Measurements from ENCODE around the gene CRIM1. TPM values are rescaled to one million over a fixed set of nuclear protein-coding genes. Genes with fewer than 3 reads are reported as not detected.

CRIM1 gene
- total RNA-seq, 2 experiments from 2014 or later: 1.8 to 2.3 TPM

- no peak for DNase-seq
- no peaks in the 10 kb centered on the region for H3K36me3 Mint-ChIP-seq (ENCODE audit: low read depth)
- CTCF ChIA-PET: interaction anchor here (0.6 to 0.8 kb wide), 2 partner anchors 80 to 569 kb away, joined by 3 read pairs; no protein-coding TSS in a partner anchor
- POLR2A ChIA-PET: no interaction called here
- H3K4me3 Mint-ChIP-seq: no peak overlapping the region
- no peak overlapping the region for H3K27ac Mint-ChIP-seq
- H3K9me3 Mint-ChIP-seq: peaks cover 2% of the 10 kb centered on the region
- peaks cover 12% of the 10 kb centered on the region for H3K27me3 Mint-ChIP-seq
- peaks cover 15% of the 10 kb centered on the region for H3K4me1 Mint-ChIP-seq
Measured at GRCh38 chr2:36369163-36369562, 13.6 kb downstream of the CRIM1 start.

DNA sequence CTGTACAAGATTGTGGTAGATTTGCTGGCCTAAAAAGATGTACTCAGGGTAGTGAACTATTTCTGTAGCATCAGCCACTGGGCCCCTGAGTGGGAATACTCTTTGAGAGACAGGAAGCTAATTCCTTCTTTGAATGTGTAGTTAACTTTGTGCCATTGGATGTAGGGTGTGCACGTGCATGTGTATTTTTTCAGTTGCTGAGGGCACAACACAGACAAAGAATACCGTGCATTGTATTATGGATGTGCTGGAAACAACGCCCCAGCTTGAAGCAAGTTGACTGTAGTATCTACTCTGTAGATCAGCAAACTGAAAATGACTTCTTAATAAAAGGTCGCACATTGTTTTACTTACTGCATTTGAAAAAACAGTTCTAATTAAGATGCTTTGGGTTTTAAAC lies 14.1 kb downstream of the CRIM1 start:
- Mint-ChIP-seq H3K36me3 (ENCODE audit: low read depth) (no peaks in the 10 kb centered on the region), H3K4me1 (peaks cover 15% of the 10 kb centered on the region), H3K27ac (no peak overlapping the region), H3K4me3 (no peak overlapping the region), H3K27me3 (peaks cover 12% of the 10 kb centered on the region), H3K9me3 (peaks cover 2% of the 10 kb centered on the region)
- DNase-seq: no peak
- ChIA-PET CTCF (no interaction called here), POLR2A (no interaction called here)

- CTCF ChIA-PET: no interaction called here
Measured at GRCh38 chr2:36370281-36370680, 14.7 kb downstream of the CRIM1 start.

GRCh38 chr2:36371070-36371874 lies 15.7 kb downstream of the CRIM1 start:
- no peak for DNase-seq
- Mint-ChIP-seq H3K27ac (no peak overlapping the region), H3K4me3 (no peak overlapping the region), H3K27me3 (peaks cover 12% of the 10 kb centered on the region), H3K4me1 (peaks cover 15% of the 10 kb centered on the region), H3K9me3 (peaks cover 2% of the 10 kb centered on the region), H3K36me3 (ENCODE audit: low read depth) (no peaks in the 10 kb centered on the region)
- ChIA-PET POLR2A (no interaction called here), CTCF (no interaction called here)

More at GRCh38 chr2:36370281-36370680, 14.7 kb downstream of the CRIM1 start:
- H3K36me3 Mint-ChIP-seq (ENCODE audit: low read depth): no peaks in the 10 kb centered on the region
- H3K27ac Mint-ChIP-seq: no peak overlapping the region
- POLR2A ChIA-PET: no interaction called here
- H3K4me1 Mint-ChIP-seq: peaks cover 15% of the 10 kb centered on the region
- peaks cover 12% of the 10 kb centered on the region for H3K27me3 Mint-ChIP-seq
- no peak for DNase-seq
- no peak overlapping the region for H3K4me3 Mint-ChIP-seq
- peaks cover 2% of the 10 kb centered on the region for H3K9me3 Mint-ChIP-seq

DNA sequence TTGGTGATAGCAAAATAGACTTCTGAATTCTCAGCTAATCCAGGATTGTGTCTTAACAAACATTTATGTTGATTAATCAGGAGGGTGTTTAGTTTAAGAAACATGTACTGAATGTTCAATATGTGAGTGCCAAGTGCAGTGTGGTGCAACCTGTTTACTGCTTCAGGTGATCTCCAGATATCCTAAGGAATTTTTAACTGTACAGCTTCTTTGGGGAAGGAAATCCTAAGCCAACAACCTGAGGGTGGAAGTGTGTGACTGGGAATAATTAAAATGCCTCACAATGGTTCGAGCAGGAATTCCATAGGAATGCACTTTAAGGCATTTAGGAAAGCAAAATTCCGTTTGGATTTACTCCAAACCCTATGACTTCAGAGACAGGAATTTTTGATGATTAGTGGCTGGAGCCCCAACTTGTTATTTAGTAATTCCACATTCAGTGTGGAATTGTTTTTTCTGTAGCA lies 16.4 kb downstream of the CRIM1 start:
- H3K9me3 Mint-ChIP-seq: peaks cover 2% of the 10 kb centered on the region
- H3K4me3 Mint-ChIP-seq: no peak overlapping the region
- DNase-seq: no peak
- no peaks in the 10 kb centered on the region for H3K36me3 Mint-ChIP-seq (ENCODE audit: low read depth)
- H3K27ac Mint-ChIP-seq: no peak overlapping the region
- peaks cover 7% of the 10 kb centered on the region for H3K27me3 Mint-ChIP-seq
- peaks cover 15% of the 10 kb centered on the region for H3K4me1 Mint-ChIP-seq
- CTCF ChIA-PET: no interaction called here
- POLR2A ChIA-PET: no interaction called here

- no peaks in the 10 kb centered on the region for H3K36me3 Mint-ChIP-seq (ENCODE audit: low read depth)
- H3K27ac Mint-ChIP-seq: peak overlapping the region; percentile 31
- peaks cover 2% of the 10 kb centered on the region for H3K27me3 Mint-ChIP-seq
- peaks cover 2% of the 10 kb centered on the region for H3K9me3 Mint-ChIP-seq
- H3K4me3 Mint-ChIP-seq: no peak overlapping the region
- peaks cover 15% of the 10 kb centered on the region for H3K4me1 Mint-ChIP-seq
- no peak for DNase-seq
- CTCF ChIA-PET: no interaction called here
- POLR2A ChIA-PET: no interaction called here
Measured at GRCh38 chr2:36373149-36373926, 17.8 kb downstream of the CRIM1 start.

DNA sequence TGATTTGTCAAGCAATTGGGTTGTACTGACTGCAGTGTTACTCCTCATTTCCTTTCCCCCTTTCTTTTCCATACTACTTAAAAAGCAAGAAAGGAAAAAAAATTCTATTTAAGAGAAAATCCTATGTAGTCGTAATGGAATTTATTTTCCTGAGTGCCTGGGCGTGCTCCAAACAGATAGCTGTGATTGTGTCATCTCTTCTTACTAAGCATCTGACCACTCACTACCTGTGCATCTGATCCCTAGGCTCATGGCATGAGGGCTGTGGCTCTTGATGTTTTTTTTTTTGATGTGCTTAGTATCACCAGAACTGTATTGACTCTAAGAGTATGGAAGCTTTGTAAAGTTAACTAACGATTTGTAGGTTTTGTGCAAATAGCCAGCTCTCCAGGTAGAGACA lies 19.0 kb downstream of the CRIM1 start:
- Mint-ChIP-seq H3K36me3 (ENCODE audit: low read depth) (no peaks in the 10 kb centered on the region), H3K27ac (no peak overlapping the region), H3K9me3 (peaks cover 2% of the 10 kb centered on the region), H3K4me3 (no peak overlapping the region), H3K4me1 (peaks cover 15% of the 10 kb centered on the region), H3K27me3 (peaks cover 2% of the 10 kb centered on the region)
- POLR2A ChIA-PET: no interaction called here
- no peak for DNase-seq
- CTCF ChIA-PET: interaction anchor here (1.2 kb wide), 1 partner anchor 11 kb away, joined by 3 read pairs; no protein-coding TSS in a partner anchor

GRCh38 chr2:36376319-36376765 lies 20.8 kb downstream of the CRIM1 start:
- H3K4me1 Mint-ChIP-seq: peaks cover 15% of the 10 kb centered on the region
- no peak overlapping the region for H3K27ac Mint-ChIP-seq
- H3K27me3 Mint-ChIP-seq: no peaks in the 10 kb centered on the region
- POLR2A ChIA-PET: no interaction called here
- H3K36me3 Mint-ChIP-seq (ENCODE audit: low read depth): no peaks in the 10 kb centered on the region
- no peak for DNase-seq
- H3K4me3 Mint-ChIP-seq: no peak overlapping the region
- H3K9me3 Mint-ChIP-seq: peaks cover 2% of the 10 kb centered on the region
- CTCF ChIA-PET: interaction anchor here (1.3 kb wide), 1 partner anchor 24 kb away, joined by 3 read pairs; no protein-coding TSS in a partner anchor

GRCh38 chr2:36376992-36377738 lies 21.6 kb downstream of the CRIM1 start:
- CTCF ChIA-PET: no interaction called here

DNA sequence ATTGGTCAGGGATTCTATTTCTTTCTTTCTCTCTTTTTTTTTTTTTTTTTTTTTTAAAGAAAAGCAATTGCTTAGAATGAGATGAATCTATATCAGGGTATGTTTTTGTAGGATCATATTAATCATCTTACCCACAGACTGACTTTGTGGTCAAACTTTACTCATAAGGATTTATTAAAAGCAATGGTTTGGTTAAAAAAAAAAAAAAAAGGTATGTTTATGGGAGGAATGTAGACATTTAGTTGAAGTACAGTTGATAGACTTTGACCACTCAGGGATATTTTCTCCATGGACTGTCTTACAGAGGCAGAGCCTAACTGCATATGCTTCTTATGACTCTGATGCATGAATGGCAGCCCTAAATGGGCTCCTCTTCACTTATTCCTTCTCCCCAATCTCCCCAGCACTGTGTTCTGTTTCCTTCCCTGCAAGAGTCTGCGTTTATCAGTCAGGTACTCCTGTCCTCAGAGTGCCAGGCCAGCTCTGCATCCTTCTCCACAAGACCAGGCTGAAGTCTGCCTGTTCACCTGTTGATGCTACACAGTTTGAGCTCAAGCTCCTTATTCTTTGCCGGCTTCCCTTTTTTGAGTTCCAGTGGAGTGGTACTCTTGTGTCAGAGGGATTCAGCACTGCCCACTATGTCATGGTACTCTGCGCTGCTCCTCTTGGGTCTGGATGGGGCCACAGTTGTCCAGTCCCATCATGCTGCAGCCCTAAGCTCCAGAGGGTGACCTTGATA lies 24.3 kb downstream of the CRIM1 start:
- POLR2A ChIA-PET: no interaction called here
- Mint-ChIP-seq H3K4me3 (no peak overlapping the region), H3K36me3 (ENCODE audit: low read depth) (no peaks in the 10 kb centered on the region), H3K4me1 (no peaks in the 10 kb centered on the region), H3K27me3 (no peaks in the 10 kb centered on the region), H3K9me3 (no peaks in the 10 kb centered on the region), H3K27ac (no peak overlapping the region)
- CTCF ChIA-PET: no interaction called here
- DNase-seq: no peak

More at GRCh38 chr2:36376992-36377738, 21.6 kb downstream of the CRIM1 start:
- Mint-ChIP-seq H3K27me3 (no peaks in the 10 kb centered on the region), H3K9me3 (peaks cover 2% of the 10 kb centered on the region), H3K36me3 (ENCODE audit: low read depth) (no peaks in the 10 kb centered on the region), H3K27ac (no peak overlapping the region), H3K4me3 (no peak overlapping the region), H3K4me1 (peaks cover 15% of the 10 kb centered on the region)
- DNase-seq: no peak
- POLR2A ChIA-PET: no interaction called here

GRCh38 chr2:36380624-36381481 lies 25.3 kb downstream of the CRIM1 start:
- CTCF ChIA-PET: interaction anchor here (0.5 kb wide), 1 partner anchor 94 kb away, joined by 3 read pairs; no protein-coding TSS in a partner anchor
- POLR2A ChIA-PET: no interaction called here

More at GRCh38 chr2:36380624-36381481, 25.3 kb downstream of the CRIM1 start:
- H3K4me1 Mint-ChIP-seq: no peaks in the 10 kb centered on the region
- H3K27me3 Mint-ChIP-seq: peaks cover 3% of the 10 kb centered on the region
- no peak for DNase-seq
- H3K27ac Mint-ChIP-seq: no peak overlapping the region
- H3K4me3 Mint-ChIP-seq: no peak overlapping the region
- H3K36me3 Mint-ChIP-seq (ENCODE audit: low read depth): no peaks in the 10 kb centered on the region
- no peaks in the 10 kb centered on the region for H3K9me3 Mint-ChIP-seq
